GM12878 (cell line): ENCODE results near the gene FSD1L. TPM values are rescaled to one million over a fixed set of nuclear protein-coding genes. Genes with fewer than 3 reads are reported as not detected.

Source experiments
- BHLHE40 ChIP-seq, 2 experiments: fragments of 450-650 bp in 1 of 2; IDR thresholded peaks; 2 replicates each; pipeline ENCODE4 v1.6.1; 2011 to 2017; ENCODE audit warnings: low read depth in 2 of 2, borderline replicate concordance in 1 of 2, improper control_type of control experiment in 1 of 2, low read length in 1 of 2, mild to moderate bottlenecking in 1 of 2
- CHD1 ChIP-seq: IDR thresholded peaks from 2 replicates; pipeline ENCODE4 v1.6.1; 2012; ENCODE audit warnings: low read depth, low read length, improper control_type of control experiment
- EZH2 ChIP-seq: IDR thresholded peaks from 2 replicates; pipeline ENCODE4 v1.6.1; 2012; ENCODE audit warnings: low read depth, mild to moderate bottlenecking, control low read depth, inconsistent platforms, low read length, borderline replicate concordance; ENCODE audit not compliant: control insufficient read depth
- IRF5 ChIP-seq: fragments of 450-650 bp; IDR thresholded peaks from 2 replicates; pipeline ENCODE4 v1.6.1; 2017; ENCODE audit warnings: borderline replicate concordance
- KAT2A ChIP-seq: conservative IDR thresholded peaks from 2 replicates; pipeline ENCODE4 v1.6.1; 2011; ENCODE audit warnings: low read depth, low read length; ENCODE audit not compliant: control insufficient read depth
- LARP7 ChIP-seq: fragments of 450-650 bp; IDR thresholded peaks from 2 replicates; pipeline ENCODE4 v1.6.1; 2017; ENCODE audit warnings: mild to moderate bottlenecking
- MLLT1 ChIP-seq: fragments of 450-650 bp; IDR thresholded peaks from 2 replicates; pipeline ENCODE4 v1.6.1; 2016; ENCODE audit warnings: mild to moderate bottlenecking
- MXI1 ChIP-seq: fragments of 150-350 bp; IDR thresholded peaks from 2 replicates; pipeline ENCODE4 v1.6.1; 2011; ENCODE audit warnings: low read depth, mild to moderate bottlenecking, inconsistent platforms, low read length, improper control_type of control experiment
- PML ChIP-seq: IDR thresholded peaks from 2 replicates; pipeline ENCODE4 v1.6.1; 2012; ENCODE audit warnings: low read length, inconsistent platforms
- RAD51 ChIP-seq: fragments of 450-650 bp; IDR thresholded peaks from 2 replicates; pipeline ENCODE4 v1.6.1; 2016; ENCODE audit warnings: moderate library complexity, mild to moderate bottlenecking, inconsistent platforms
- RUNX3 ChIP-seq: IDR thresholded peaks from 2 replicates; pipeline ENCODE4 v1.6.1; 2012; ENCODE audit warnings: low read length, inconsistent platforms
- SP1 ChIP-seq: IDR thresholded peaks from one replicate; pipeline ENCODE4 v1.6.1; 2011; ENCODE audit warnings: low read depth, low read length
- SPI1 ChIP-seq: IDR thresholded peaks from 2 replicates; pipeline ENCODE4 v1.6.1; 2011; ENCODE audit warnings: low read depth, mild to moderate bottlenecking, low read length, moderate library complexity, borderline replicate concordance; ENCODE audit not compliant: insufficient read depth
- SREBF2 ChIP-seq: IDR thresholded peaks from 2 replicates; pipeline ENCODE4 v1.6.1; 2012; ENCODE audit warnings: mild to moderate bottlenecking, low read length
- TBL1XR1 ChIP-seq: IDR thresholded peaks from 2 replicates; pipeline ENCODE4 v1.6.1; 2012; ENCODE audit warnings: low read depth, low read length, improper control_type of control experiment
- ZBTB11 ChIP-seq: fragments of 450-650 bp; formaldehyde crosslinking; IDR thresholded peaks from 2 replicates; pipeline ENCODE4 v1.5.0; 2022; ENCODE audit warnings: mild to moderate bottlenecking, missing genetic modification characterization
- ZBTB40 ChIP-seq: fragments of 450-650 bp; IDR thresholded peaks from 2 replicates; pipeline ENCODE4 v1.6.1; 2016; ENCODE audit warnings: mild to moderate bottlenecking, moderate library complexity, borderline replicate concordance
- ZNF207 ChIP-seq: fragments of 450-650 bp; IDR thresholded peaks from 2 replicates; pipeline ENCODE4 v1.6.1; 2014; ENCODE audit warnings: antibody characterized with exemption, mild to moderate bottlenecking, borderline replicate concordance
- ZNF384 ChIP-seq: IDR thresholded peaks from 2 replicates; pipeline ENCODE4 v1.6.1; 2012; ENCODE audit warnings: low read depth, mild to moderate bottlenecking, low read length, improper control_type of control experiment, borderline replicate concordance
- polyA plus RNA-seq, 11 experiments: library from polyadenylated mRNA; depleted of rRNA in 4 of 11; unstranded in 6 of 11; stranded (reverse) in 5 of 11; fragments of >200 nt; fragmentation: Nextera tagmentation in 4 of 11; fragmentation: Illumina TruSeq in 1 of 11; extraction: Ambion mirVana in 4 of 11; extraction: Trizol in 1 of 11; gene quantifications; 1 replicate in 1 of 11; 2 replicates in 10 of 11; pipeline versions ENCODE4 v1.2.1 to v1.2.3, GENCODE V29; 2011 to 2016; ENCODE audit warnings: inconsistent platforms in 2 of 11, missing spikeins in 2 of 11, low read depth in 1 of 11
- total RNA-seq, 4 experiments: library from RNA; depleted of rRNA in 3 of 4; stranded (reverse); fragments of >200 nt in 3 of 4; fragmentation: Illumina TruSeq in 1 of 4; extraction: Trizol in 1 of 4; gene quantifications; 2 replicates each; pipeline versions ENCODE4 v1.2.1 to v1.2.3, GENCODE V29; 2013 to 2021

FSD1L gene
- total and polyA plus RNA-seq, 10 of the 15 experiments (the other 5 are each of a cell fraction or from before 2014, with no cell fraction given) = 11.9 to 52.4 (median 17.0) TPM

- TF ChIP-seq IRF5 (no peak), SPI1 (no peak), RUNX3 (peak; percentile 47), PML (no peak), ZNF207 (no peak), ZBTB11 (CRISPR knock-in tag) (no peak), ZNF384 (no peak), MXI1 (peak; percentile 88), CHD1 (no peak), KAT2A (no peak), TBL1XR1 (no peak), EZH2 (no peak), SREBF2 (no peak), ZBTB40 (no peak), BHLHE40 (IDR thresholded peaks at IDR 0.05; ENCODE audit: borderline replicate concordance in 1 of 2, low read depth in 2 of 2, low read length in 1 of 2) (peak; percentile 81 to 91), RAD51 (no peak), SP1 (no peak), LARP7 (peak; percentile 12; the same call in 1 of the 2 replicates), MLLT1 (no peak)
These were observed at the start of gene FSD1L (continued) for GRCh38 chr9:105447814-105448812.
